OCI-LY7 (cell line): Measurements from ENCODE around the gene PCDH9. TPM values are rescaled to one million over a fixed set of nuclear protein-coding genes. Genes with fewer than 3 reads are reported as not detected.
A peak's percentile ranks its signal among the peaks of the same experiment; 100 is the strongest.

Experiments used
- BruUV-seq: library from RNA; stranded (reverse); fragments of 400-500 nt; replicated peaks from 2 replicates; lab custom pipeline; 2021; lab: Mats Ljungman, UMichigan
- CTCF ChIA-PET: fragments of 300-600 bp; sonication (Branson Sonifier 250); formaldehyde crosslinking; loops from one replicate; lab custom pipeline; 2022; ENCODE audit warnings: antibody characterized with exemption; ENCODE audit not compliant: unreplicated experiment; lab: Charles Lee
- POLR2A ChIA-PET: fragments of 300-600 bp; sonication (Branson Sonifier 250); formaldehyde crosslinking; loops from one replicate; lab custom pipeline; 2022; ENCODE audit warnings: antibody characterized with exemption; lab: Charles Lee
- DNase-seq: peaks from one replicate; pipeline ENCODE4 v3.0.0-alpha.2; 2015; ENCODE audit warnings: low spot score
- H2AFZ ChIP-seq: fragments of 200-600 bp; sonication (generic), shearing (Covaris generic); 2 replicates; pipeline ENCODE4 v1.6.1; 2014; ENCODE audit warnings: mild to moderate bottlenecking, antibody characterized with exemption, low read length, moderate library complexity
- H3K27ac ChIP-seq: fragments of 200-600 bp; sonication (generic); 2 replicates; pipeline ENCODE4 v1.5.1; 2014; ENCODE audit warnings: mixed run types, low read depth, mild to moderate bottlenecking, moderate library complexity, low read length, inconsistent platforms; ENCODE audit not compliant: poor library complexity, severe bottlenecking
- H3K36me3 ChIP-seq: fragments of 200-600 bp; sonication (generic); 2 replicates; pipeline ENCODE4 v1.6.1; 2014; ENCODE audit warnings: mild to moderate bottlenecking, antibody characterized with exemption, low read length, moderate library complexity, mixed read lengths; ENCODE audit not compliant: insufficient read depth
- H3K4me1 ChIP-seq: fragments of 200-600 bp; sonication (generic); 2 replicates; pipeline ENCODE4 v1.5.1; 2014; ENCODE audit warnings: mild to moderate bottlenecking, low read length; ENCODE audit not compliant: insufficient read depth, poor library complexity, severe bottlenecking
- H3K4me2 ChIP-seq: fragments of 200-600 bp; sonication (generic); 2 replicates; pipeline ENCODE4 v1.6.1; 2014; ENCODE audit warnings: mild to moderate bottlenecking, low read length
- H3K4me3 ChIP-seq: fragments of 200-600 bp; sonication (generic); 2 replicates; pipeline ENCODE4 v1.5.1; 2014; ENCODE audit warnings: mild to moderate bottlenecking, low read depth, low read length; ENCODE audit not compliant: poor library complexity, severe bottlenecking
- H3K79me2 ChIP-seq: fragments of 200-600 bp; sonication (generic); 2 replicates; pipeline ENCODE4 v1.6.1; 2016; ENCODE audit warnings: low read depth, mild to moderate bottlenecking, low read length, moderate library complexity, mixed read lengths; ENCODE audit not compliant: insufficient read depth
- H3K9me2 ChIP-seq: fragments of 200-600 bp; sonication (generic); 2 replicates; pipeline ENCODE4 v1.6.1; 2016; ENCODE audit warnings: mild to moderate bottlenecking, low read length, mixed read lengths; ENCODE audit not compliant: insufficient read depth
- H3K9me3 ChIP-seq: fragments of 200-600 bp; sonication (generic); 2 replicates; pipeline ENCODE4 v1.6.1; 2014; ENCODE audit warnings: mild to moderate bottlenecking, mixed run types, low read length, mixed read lengths
- H4K20me1 ChIP-seq: fragments of 200-600 bp; sonication (generic); 2 replicates; pipeline ENCODE4 v1.6.1; 2014; ENCODE audit warnings: mild to moderate bottlenecking, antibody characterized with exemption, low read length, moderate library complexity, mixed read lengths; ENCODE audit not compliant: insufficient read depth
- CTCF ChIP-seq: fragments of 200-600 bp; sonication (generic); conservative IDR thresholded peaks from 2 replicates; pipeline ENCODE4 v1.5.1; 2014; ENCODE audit warnings: mild to moderate bottlenecking, antibody characterized with exemption, low read length, moderate library complexity, mixed read lengths
- EZH2phosphoT487 ChIP-seq: fragments of 200-600 bp; sonication (generic); IDR thresholded peaks from 2 replicates; pipeline ENCODE4 v1.6.1; 2018; ENCODE audit warnings: low read depth, borderline replicate concordance, mild to moderate bottlenecking, mixed run types, antibody characterized with exemption, low read length, moderate library complexity, mixed read lengths
- intact Hi-C: fragments of 100-400 bp; cut with micrococcal nuclease; formaldehyde crosslinking; loops from one replicate; pipeline ENCODE4 v1.10.0; 2022; ENCODE audit not compliant: unreplicated experiment
- total RNA-seq, 2 experiments: library from RNA; depleted of rRNA in 1 of 2; stranded (reverse); fragments of >200 nt in 1 of 2; shearing (Covaris generic) in 1 of 2; gene quantifications; 2 replicates each; pipeline ENCODE4 v1.2.3, GENCODE V29; 2014 to 2022

PCDH9 gene
- total RNA-seq, 2 experiments from 2014 or later, result 20.1 to 26.0 TPM

GRCh38 chr13:66940113-66940512 lies 290.0 kb downstream of the PCDH9 start:
- no TSS peak for BruUV-seq
- DNase-seq, result no peak
- H3K27ac ChIP-seq, result no peak overlapping the region
- H3K4me2 ChIP-seq, result no peak overlapping the region
- ChIA-PET CTCF (no interaction called here), POLR2A (interaction anchor here (1.1 to 1.8 kb wide), 2 partner anchors 11 to 53 kb away, joined by 6 read pairs; no protein-coding TSS in a partner anchor)
- no peak for TF ChIP-seq CTCF
- no peak for TF ChIP-seq EZH2phosphoT487
- H3K9me3 ChIP-seq, result peaks cover 5% of the 10 kb centered on the region; the same call in 1 of the 2 replicates
- no peaks in the 10 kb centered on the region for H3K79me2 ChIP-seq
- intact Hi-C loops, result no loop called here
- no peaks in the 10 kb centered on the region for H3K36me3 ChIP-seq
- no peaks in the 10 kb centered on the region for H4K20me1 ChIP-seq
- H3K4me3 ChIP-seq, result no peak overlapping the region
- H3K4me1 ChIP-seq, result peaks cover 10% of the 10 kb centered on the region
- no peak overlapping the region for H2AFZ ChIP-seq
- H3K9me2 ChIP-seq, result no peaks in the 10 kb centered on the region

GRCh38 chr13:66937423-66937822 lies 292.7 kb downstream of the PCDH9 start:
- intact Hi-C loops, result no loop called here
- TF ChIP-seq EZH2phosphoT487 (no peak), CTCF (no peak)
- H2AFZ ChIP-seq, result peak overlapping the region; percentile 11; the same call in 1 of the 2 replicates

GRCh38 chr13:66933994-66934393 lies 296.1 kb downstream of the PCDH9 start:
- peaks cover 8% of the 10 kb centered on the region for H3K4me1 ChIP-seq
- H3K27ac ChIP-seq, result no peak overlapping the region
- ChIA-PET CTCF (interaction anchor here (1.0 kb wide), 1 partner anchor 11 kb away, joined by 3 read pairs; no protein-coding TSS in a partner anchor), POLR2A (interaction anchor here (0.6 to 1.3 kb wide), 5 partner anchors 10 to 798 kb away, joined by 3 to 5 read pairs (median 3); no protein-coding TSS in a partner anchor)
- no peak overlapping the region for H3K4me3 ChIP-seq
- H3K79me2 ChIP-seq, result no peaks in the 10 kb centered on the region
- TF ChIP-seq CTCF, result no peak
- TF ChIP-seq EZH2phosphoT487, result no peak
- no peaks in the 10 kb centered on the region for H3K9me2 ChIP-seq
- H3K4me2 ChIP-seq, result no peak overlapping the region
- intact Hi-C loops, result no loop called here
- DNase-seq, result no peak
- H3K36me3 ChIP-seq, result no peaks in the 10 kb centered on the region
- H3K9me3 ChIP-seq, result no peaks in the 10 kb centered on the region
- no peaks in the 10 kb centered on the region for H4K20me1 ChIP-seq
- peak overlapping the region; percentile 61; the same call in 1 of the 2 replicates for H2AFZ ChIP-seq
- no TSS peak for BruUV-seq

More at GRCh38 chr13:66937423-66937822, 292.7 kb downstream of the PCDH9 start:
- Histone ChIP-seq H3K4me1 (peaks cover 8% of the 10 kb centered on the region), H3K27ac (no peak overlapping the region), H3K4me3 (no peak overlapping the region), H4K20me1 (no peaks in the 10 kb centered on the region), H3K79me2 (no peaks in the 10 kb centered on the region), H3K4me2 (no peak overlapping the region), H3K36me3 (no peaks in the 10 kb centered on the region), H3K9me3 (peaks cover 5% of the 10 kb centered on the region; the same call in 1 of the 2 replicates), H3K9me2 (no peaks in the 10 kb centered on the region)
- ChIA-PET POLR2A (interaction anchor here (1.1 to 2.0 kb wide), 4 partner anchors 14 to 30 kb away, joined by 3 to 11 read pairs (median 4); no protein-coding TSS in a partner anchor), CTCF (no interaction called here)
- BruUV-seq, result no TSS peak
- DNase-seq, result no peak
